GM10266 (cell line): ENCODE results near the gene CXCL14.

Experiments used
- DNase-seq: peaks from one replicate; pipeline ENCODE4 v3.0.0; 2012; ENCODE audit errors: extremely low spot score
- CTCF ChIP-seq: IDR thresholded peaks from 2 replicates; pipeline ENCODE4 v1.5.1; 2012; ENCODE audit warnings: mild to moderate bottlenecking, low read depth; ENCODE audit not compliant: control insufficient read depth, insufficient read depth; ENCODE audit errors: missing control alignments

Gene CXCL14

GRCh38 chr5:135589152-135589551, 10.4 kb upstream of the CXCL14 start:
- no peak for TF ChIP-seq CTCF
- no peak for DNase-seq

- no peak for TF ChIP-seq CTCF
- no peak for DNase-seq
Measured at GRCh38 chr5:135587721-135588663, 9.2 kb upstream of the CXCL14 start.

GRCh38 chr5:135584918-135585317, 6.1 kb upstream of the CXCL14 start:
- no peak for DNase-seq
- no peak for TF ChIP-seq CTCF

GRCh38 chr5:135584276-135584675, 5.5 kb upstream of the CXCL14 start:
- no peak for TF ChIP-seq CTCF
- DNase-seq, result no peak

GRCh38 chr5:135582099-135582781, 3.4 kb upstream of the CXCL14 start:
- no peak for TF ChIP-seq CTCF
- DNase-seq, result no peak

- TF ChIP-seq CTCF, result no peak
Measured at GRCh38 chr5:135578305-135578684, 496 bp downstream of the CXCL14 start.

GRCh38 chr5:135577421-135577820, 1.4 kb downstream of the CXCL14 start:
- no peak for DNase-seq
- no peak for TF ChIP-seq CTCF

More at GRCh38 chr5:135578305-135578684, 496 bp downstream of the CXCL14 start:
- DNase-seq, result no peak
